HG02623 (cell line): Measurements from ENCODE around the gene PRKN.

Source experiments
- ATAC-seq: cut with Tn5 transposase; IDR thresholded peaks from one replicate; pipeline ENCODE4 v1.9.1; 2021; ENCODE audit warnings: moderate library complexity; ENCODE audit not compliant: unreplicated experiment

Gene PRKN

GRCh38 chr6:162154001-162154400, 573.6 kb downstream of the PRKN start:
- ATAC-seq: no peak

GRCh38 chr6:162153120-162153519, 574.4 kb downstream of the PRKN start:
- no peak for ATAC-seq

- ATAC-seq: no peak
Observed at GRCh38 chr6:162151021-162151665, 576.4 kb downstream of the PRKN start.

GRCh38 chr6:162150295-162150694, 577.3 kb downstream of the PRKN start:
- ATAC-seq: no peak

- no peak for ATAC-seq
Observed at GRCh38 chr6:162149786-162150185, 577.8 kb downstream of the PRKN start.

- no peak for ATAC-seq
Observed at GRCh38 chr6:162147805-162148204, 579.8 kb downstream of the PRKN start.

GRCh38 chr6:162147281-162147680, 580.3 kb downstream of the PRKN start:
- ATAC-seq: no peak

GRCh38 chr6:162140251-162140852, 587.2 kb downstream of the PRKN start:
- no peak for ATAC-seq

GRCh38 chr6:162125659-162126058, 601.9 kb downstream of the PRKN start:
- no peak for ATAC-seq

- ATAC-seq: no peak
Observed at GRCh38 chr6:162124710-162125435, 602.7 kb downstream of the PRKN start.

- ATAC-seq: no peak
Observed at GRCh38 chr6:162123797-162124196, 603.8 kb downstream of the PRKN start.

- no peak for ATAC-seq
Observed at GRCh38 chr6:162119341-162119740, 608.2 kb downstream of the PRKN start.

- no peak for ATAC-seq
Observed at GRCh38 chr6:162118706-162119105, 608.9 kb downstream of the PRKN start.

- ATAC-seq: no peak
Observed at GRCh38 chr6:162116902-162117525, 610.6 kb downstream of the PRKN start.

- no peak for ATAC-seq
Observed at GRCh38 chr6:162109480-162110050, 618.0 kb downstream of the PRKN start.

- ATAC-seq: no peak
Observed at GRCh38 chr6:162108041-162108440, 619.5 kb downstream of the PRKN start.

GRCh38 chr6:162100096-162100495, 627.5 kb downstream of the PRKN start:
- no peak for ATAC-seq

- ATAC-seq: no peak
Observed at GRCh38 chr6:162099685-162100084, 627.9 kb downstream of the PRKN start.

- ATAC-seq: no peak
Observed at GRCh38 chr6:162092816-162093502, 634.6 kb downstream of the PRKN start.

GRCh38 chr6:162090734-162091133, 636.8 kb downstream of the PRKN start:
- ATAC-seq: no peak

GRCh38 chr6:162088091-162088490, 639.5 kb downstream of the PRKN start:
- ATAC-seq: no peak
